ENCODE results near the gene KCNQ1. TPM values are rescaled to one million over a fixed set of nuclear protein-coding genes. Genes with fewer than 3 reads are reported as not detected.

The KCNQ1 gene
- total RNA-seq, 4 donors from 2014 or later = 3.2 to 12.7 (median 5.5) TPM

GRCh38 chr11:2716376-2717095 lies 271.7 kb downstream of the KCNQ1 start:
- TF ChIP-seq, protein P1, sequence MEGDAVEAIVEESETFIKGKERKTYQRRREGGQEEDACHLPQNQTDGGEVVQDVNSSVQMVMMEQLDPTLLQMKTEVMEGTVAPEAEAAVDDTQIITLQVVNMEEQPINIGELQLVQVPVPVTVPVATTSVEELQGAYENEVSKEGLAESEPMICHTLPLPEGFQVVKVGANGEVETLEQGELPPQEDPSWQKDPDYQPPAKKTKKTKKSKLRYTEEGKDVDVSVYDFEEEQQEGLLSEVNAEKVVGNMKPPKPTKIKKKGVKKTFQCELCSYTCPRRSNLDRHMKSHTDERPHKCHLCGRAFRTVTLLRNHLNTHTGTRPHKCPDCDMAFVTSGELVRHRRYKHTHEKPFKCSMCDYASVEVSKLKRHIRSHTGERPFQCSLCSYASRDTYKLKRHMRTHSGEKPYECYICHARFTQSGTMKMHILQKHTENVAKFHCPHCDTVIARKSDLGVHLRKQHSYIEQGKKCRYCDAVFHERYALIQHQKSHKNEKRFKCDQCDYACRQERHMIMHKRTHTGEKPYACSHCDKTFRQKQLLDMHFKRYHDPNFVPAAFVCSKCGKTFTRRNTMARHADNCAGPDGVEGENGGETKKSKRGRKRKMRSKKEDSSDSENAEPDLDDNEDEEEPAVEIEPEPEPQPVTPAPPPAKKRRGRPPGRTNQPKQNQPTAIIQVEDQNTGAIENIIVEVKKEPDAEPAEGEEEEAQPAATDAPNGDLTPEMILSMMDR (IDR thresholded peaks at IDR 0.05; ENCODE audit: low read depth) = no peak

- TF ChIP-seq, protein P1 (IDR thresholded peaks at IDR 0.05; ENCODE audit: low read depth) = no peak
These were observed 272.9 kb downstream of the KCNQ1 start for GRCh38 chr11:2717561-2718325.

DNA sequence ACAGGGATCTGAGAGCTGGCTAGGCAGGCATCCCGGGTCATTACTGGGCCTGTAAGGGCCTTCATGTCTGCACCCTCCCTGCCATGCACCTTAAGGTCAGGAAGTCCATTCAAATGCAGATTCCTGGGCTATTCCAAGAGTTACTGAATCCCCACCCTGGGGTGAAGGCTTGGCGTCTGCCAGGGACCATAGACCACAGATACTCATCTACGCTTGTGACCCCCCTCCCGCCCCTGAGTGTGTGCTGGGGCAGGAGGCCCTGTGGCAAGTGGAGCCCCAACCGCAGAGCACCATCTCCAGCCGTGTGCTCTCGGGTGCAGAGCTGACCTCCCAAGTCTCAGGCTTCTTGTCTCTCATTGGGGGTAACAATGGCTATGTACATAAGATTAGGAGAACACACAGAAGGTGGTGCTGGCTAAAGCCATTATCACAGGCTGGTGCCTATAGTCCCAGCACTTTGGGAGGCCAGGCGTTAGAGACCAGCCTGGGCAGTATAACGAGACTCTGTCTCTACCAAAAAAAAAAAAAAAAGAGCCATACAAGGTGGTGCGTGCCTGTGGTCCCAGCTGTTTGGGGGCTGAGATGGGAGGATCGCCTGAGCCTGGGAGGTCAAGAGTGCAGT lies 274.1 kb downstream of the KCNQ1 start:
- TF ChIP-seq, protein P1 (IDR thresholded peaks at IDR 0.05; ENCODE audit: low read depth) = no peak

- TF ChIP-seq, protein P1 (IDR thresholded peaks at IDR 0.05; ENCODE audit: low read depth) = no peak
These were observed 275.2 kb downstream of the KCNQ1 start for GRCh38 chr11:2719831-2720590.

- TF ChIP-seq, protein P1 (IDR thresholded peaks at IDR 0.05; ENCODE audit: low read depth) = no peak
These were observed 276.6 kb downstream of the KCNQ1 start for GRCh38 chr11:2721210-2721916.

- TF ChIP-seq, protein P1 (IDR thresholded peaks at IDR 0.05; ENCODE audit: low read depth) = no peak
These were observed 278.1 kb downstream of the KCNQ1 start for GRCh38 chr11:2722955-2723354.
